Lung (tissue), 12 donors: ENCODE measurements around the gene PRKAR1B. TPM values are rescaled to one million over a fixed set of nuclear protein-coding genes. Genes with fewer than 3 reads are reported as not detected.

ENCODE experiments used
- ATAC-seq: fragments of 200-7000 bp; cut with Tn5 transposase; one replicate; pipeline ENCODE4 v1.9.1; 2020; ENCODE audit warnings: moderate number of reproducible peaks; ENCODE audit not compliant: insufficient read depth, low FRiP score
- DNase-seq, 3 donors: peaks; one replicate each; pipeline ENCODE4 v3.0.0-alpha.2; 2013 to 2017
- H3K27ac ChIP-seq, 2 donors: one replicate each; pipeline ENCODE4 v1.5.1; 2013; ENCODE audit warnings: mild to moderate bottlenecking in 2 of 2, moderate library complexity in 2 of 2, control low read depth in 1 of 2, inconsistent platforms in 1 of 2, low read depth in 1 of 2, low read length in 1 of 2
- H3K27me3 ChIP-seq, 3 donors: one replicate each; pipeline ENCODE4 v1.5.1; 2013; ENCODE audit warnings: low read length in 2 of 3; ENCODE audit not compliant: control insufficient read depth in 3 of 3, insufficient read depth in 3 of 3
- H3K36me3 ChIP-seq, 4 donors: one replicate each; pipeline ENCODE4 v1.5.1; 2013; ENCODE audit warnings: low read length in 4 of 4, mild to moderate bottlenecking in 1 of 4, moderate library complexity in 1 of 4; ENCODE audit not compliant: control insufficient read depth in 4 of 4, insufficient read depth in 4 of 4
- H3K4me1 ChIP-seq, 5 donors: one replicate each; pipeline ENCODE4 v1.5.1; 2013; ENCODE audit warnings: low read length in 5 of 5, mild to moderate bottlenecking in 2 of 5, moderate library complexity in 1 of 5; ENCODE audit not compliant: control insufficient read depth in 5 of 5, insufficient read depth in 5 of 5
- H3K4me3 ChIP-seq: one replicate; pipeline ENCODE4 v1.5.1; 2013; ENCODE audit warnings: mild to moderate bottlenecking, control low read depth, moderate library complexity
- H3K9ac ChIP-seq, 2 donors: one replicate each; pipeline ENCODE4 v1.5.1; 2013; ENCODE audit warnings: low read length in 2 of 2, control low read depth in 1 of 2; ENCODE audit not compliant: insufficient read depth in 1 of 2
- H3K9me3 ChIP-seq, 4 donors: one replicate each; pipeline ENCODE4 v1.5.1; 2013; ENCODE audit warnings: low read length in 3 of 4, mild to moderate bottlenecking in 1 of 4, moderate library complexity in 1 of 4; ENCODE audit not compliant: control insufficient read depth in 4 of 4, insufficient read depth in 3 of 4
- CTCF ChIP-seq: IDR thresholded peaks from 2 replicates; pipeline ENCODE4 v1.5.1; 2012; ENCODE audit warnings: mild to moderate bottlenecking; ENCODE audit errors: control extremely low read depth, extremely low read depth
- WGBS, 2 donors: extraction: QIAGEN DNeasy Blood & Tissue Kit; methylation state at CpG; one replicate each; pipeline ENCODE4 v1.1.7; 2013; 5-methylcytosine and 5-hydroxymethylcytosine counted together
- polyA plus RNA-seq, 2 donors: library from polyadenylated mRNA; stranded (reverse); fragments of 200-250 nt; gene quantifications; one replicate each; pipeline ENCODE4 v1.2.1, GENCODE V29; 2013
- total RNA-seq, 2 donors: library from RNA; depleted of rRNA in 1 of 2; stranded (reverse); fragments of >200 nt in 1 of 2; gene quantifications; one replicate each; pipeline ENCODE4 v1.2.1, GENCODE V29; 2014 to 2021
- donor health status: control.
- donor health status: control.
- donor health status: Bipolar disorder and iron deficiency.
- donor health status: healthy.
- donor health status: DM: yes; HTN: yes; CAD: no.

Gene PRKAR1B
- total and polyA plus RNA-seq, 4 donors: 11.3 to 32.0 (median 16.3) TPM

- 78 to 80% methylated on average over 19 of the region's 19 CpGs for WGBS, 2 donors
- Histone ChIP-seq H3K9me3 (peaks cover 0 to 2% (median 0%) of the 10 kb centered on the region in 4 donors), H3K4me3 (no peak overlapping the region), H3K4me1 (no peaks in the 10 kb centered on the region), H3K27me3 (no peaks in the 10 kb centered on the region), H3K27ac (no peak overlapping the region), H3K36me3 (peaks cover 8 to 35% (median 15%) of the 10 kb centered on the region in 4 donors), H3K9ac (no peak overlapping the region)
- TF ChIP-seq CTCF: no peak
- DNase-seq: no peak
- no peak for ATAC-seq
Measured at GRCh38 chr7:757741-758163, 30.7 kb upstream of the PRKAR1B start.

- Histone ChIP-seq H3K27ac (no peak overlapping the region), H3K27me3 (no peaks in the 10 kb centered on the region), H3K9me3 (peaks cover 0 to 2% (median 0%) of the 10 kb centered on the region in 4 donors), H3K36me3 (peaks cover 8 to 36% (median 17%) of the 10 kb centered on the region in 4 donors), H3K4me1 (no peaks in the 10 kb centered on the region), H3K4me3 (no peak overlapping the region), H3K9ac (no peak overlapping the region)
- TF ChIP-seq CTCF: no peak
- WGBS, 2 donors: 96 to 97% methylated on average over 35 of the region's 35 CpGs
- no peak for ATAC-seq
- no peak for DNase-seq
Measured at GRCh38 chr7:756928-757560, 30.0 kb upstream of the PRKAR1B start.

GRCh38 chr7:756231-756927 is 29.3 kb upstream of the PRKAR1B start:
- H3K9me3 ChIP-seq: peaks cover 0 to 2% (median 0%) of the 10 kb centered on the region in 4 donors
- peaks cover 8 to 32% (median 18%) of the 10 kb centered on the region in 4 donors for H3K36me3 ChIP-seq
- no peak overlapping the region for H3K4me3 ChIP-seq
- no peak for TF ChIP-seq CTCF
- no peaks in the 10 kb centered on the region for H3K27me3 ChIP-seq
- H3K4me1 ChIP-seq: no peaks in the 10 kb centered on the region
- WGBS, 2 donors: 95 to 96% methylated on average over 30 of the region's 30 CpGs
- DNase-seq: no peak
- no peak for ATAC-seq
- no peak overlapping the region for H3K27ac ChIP-seq
- H3K9ac ChIP-seq: no peak overlapping the region
